ENCODE results near the gene LRP1.
A peak's percentile ranks its signal among the peaks of the same experiment; 100 is the strongest.

Gene LRP1

GRCh38 chr12:57212701-57213057 is 84.4 kb downstream of the LRP1 start:
- TF ChIP-seq CTCF (IDR thresholded peaks at IDR 0.05; ENCODE audit: insufficient read depth, missing control alignments), result no peak
- FAIRE-seq (no peak), DNase-seq (ENCODE audit: insufficient read length, low spot score) (no peak)

GRCh38 chr12:57213058-57213715 is 84.9 kb downstream of the LRP1 start:
- FAIRE-seq (no peak), DNase-seq (ENCODE audit: insufficient read length, low spot score) (peak; percentile 77)
- peak; percentile 81 for TF ChIP-seq CTCF (IDR thresholded peaks at IDR 0.05; ENCODE audit: insufficient read depth, missing control alignments)

- FAIRE-seq (no peak), DNase-seq (ENCODE audit: insufficient read length, low spot score) (no peak)
- TF ChIP-seq CTCF (IDR thresholded peaks at IDR 0.05; ENCODE audit: insufficient read depth, missing control alignments), result no peak
Measured at GRCh38 chr12:57213763-57214397, 85.6 kb downstream of the LRP1 start.

GRCh38 chr12:57214398-57214781 is 86.1 kb downstream of the LRP1 start:
- FAIRE-seq, result no peak
- peak; percentile 71 for TF ChIP-seq CTCF (IDR thresholded peaks at IDR 0.05; ENCODE audit: insufficient read depth, missing control alignments)
- DNase-seq (ENCODE audit: insufficient read length, low spot score), result no peak

GRCh38 chr12:57215065-57215464 is 86.8 kb downstream of the LRP1 start:
- TF ChIP-seq CTCF (IDR thresholded peaks at IDR 0.05; ENCODE audit: insufficient read depth, missing control alignments), result no peak
- no peak for DNase-seq (ENCODE audit: insufficient read length, low spot score)
- FAIRE-seq, result no peak

GRCh38 chr12:57215668-57216013 is 87.4 kb downstream of the LRP1 start:
- FAIRE-seq (no peak), DNase-seq (ENCODE audit: insufficient read length, low spot score) (no peak)
- no peak for TF ChIP-seq CTCF (IDR thresholded peaks at IDR 0.05; ENCODE audit: insufficient read depth, missing control alignments)

Data from D721Med (cell line).